ENCODE results near the gene KCNJ10. TPM values are rescaled to one million over a fixed set of nuclear protein-coding genes. Genes with fewer than 3 reads are reported as not detected.

Gene KCNJ10
- total and polyA plus RNA-seq, 2 donors (not counting 3 experiments of a cell fraction or from before 2014, with no cell fraction given) = not detected

DNA sequence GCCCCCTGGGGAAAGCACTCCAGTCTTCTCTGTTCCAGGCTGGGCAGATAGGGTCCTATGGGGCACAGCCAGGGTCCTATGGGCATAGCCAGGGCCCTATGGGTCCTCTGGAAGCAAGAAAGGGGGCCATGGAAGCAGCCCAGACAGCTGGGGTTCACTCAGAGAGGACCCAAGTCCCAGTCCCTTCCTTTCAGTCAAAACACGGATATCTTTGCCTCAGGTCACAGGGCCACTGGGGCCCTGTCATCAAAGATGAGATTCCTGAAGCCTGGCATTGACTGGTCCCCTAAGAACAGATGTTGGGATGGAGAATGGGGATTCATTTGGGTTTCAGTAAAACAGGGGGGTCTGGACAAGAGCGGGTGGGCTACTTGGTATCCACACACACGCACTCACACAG, 19.9 kb upstream of the KCNJ10 start:
- Histone ChIP-seq H2AFZ (ENCODE audit: low read depth, low read length) (no peak overlapping the region), H3K79me2 (ENCODE audit: control insufficient read depth, insufficient read depth, low read length) (no peaks in the 10 kb centered on the region), H3K9ac (replicated peaks; ENCODE audit: extremely low read depth, insufficient read depth, low read length) (no peak overlapping the region), H3K4me1 (ENCODE audit: control insufficient read depth, extremely low read depth, insufficient read depth, low read length) (no peaks in the 10 kb centered on the region), H4K20me1 (replicated peaks; ENCODE audit: control insufficient read depth, extremely low read depth, insufficient read depth, low read length) (no peaks in the 10 kb centered on the region), H3K36me3 (ENCODE audit: control insufficient read depth in 2 of 2, extremely low read depth in 1 of 2, insufficient read depth in 2 of 2, low read length in 2 of 2) (no peaks in the 10 kb centered on the region), H3K4me2 (ENCODE audit: insufficient read depth, low read length) (no peak overlapping the region), H3K4me3 (replicated peaks in 1 of 3; ENCODE audit: insufficient read depth in 1 of 3, low read depth in 1 of 3, low read length in 3 of 3) (no peak overlapping the region), H3K27me3 (ENCODE audit: control insufficient read depth in 2 of 2, insufficient read depth in 2 of 2, low read length in 2 of 2) (peaks cover 4 to 5% of the 10 kb centered on the region in 2 experiments), H3K9me3 (replicated peaks; ENCODE audit: control insufficient read depth, insufficient read depth, low read length) (no peaks in the 10 kb centered on the region), H3K27ac (ENCODE audit: insufficient read depth, low read depth, low read length) (no peak overlapping the region), H3K9me1 (replicated peaks; ENCODE audit: control insufficient read depth, extremely low read depth, insufficient read depth, low read length) (no peaks in the 10 kb centered on the region)
- ChIA-PET CTCF (interaction anchor here (1.0 to 3.7 kb wide), 2 partner anchors 8 to 12 kb away, joined by 4 to 21 read pairs; partner anchors contain the start of gene IGSF8), POLR2A (no interaction called here)
- no peak for FAIRE-seq
- TF ChIP-seq POLR2A (IDR thresholded peaks at IDR 0.05; ENCODE audit: low read depth, low read length) (no peak), EZH2 (IDR thresholded peaks at IDR 0.05; ENCODE audit: borderline replicate concordance, low read depth, low read length, severe bottlenecking) (no peak), JUN (IDR thresholded peaks at IDR 0.05; ENCODE audit: borderline replicate concordance, insufficient read depth, insufficient read length, low read depth) (no peak), MYC (IDR thresholded peaks at IDR 0.05; ENCODE audit: low read depth, low read length) (no peak), POLR2AphosphoS5 (IDR thresholded peaks at IDR 0.05; ENCODE audit: insufficient read depth, low read depth, low read length) (no peak), GATA2 (IDR thresholded peaks at IDR 0.05; ENCODE audit: insufficient read depth, insufficient read length, low read depth, low read length) (no peak), FOS (IDR thresholded peaks at IDR 0.05; ENCODE audit: borderline replicate concordance, insufficient read depth, low read length) (no peak)
- TF ChIP-seq, protein P1, sequence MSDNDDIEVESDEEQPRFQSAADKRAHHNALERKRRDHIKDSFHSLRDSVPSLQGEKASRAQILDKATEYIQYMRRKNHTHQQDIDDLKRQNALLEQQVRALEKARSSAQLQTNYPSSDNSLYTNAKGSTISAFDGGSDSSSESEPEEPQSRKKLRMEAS (IDR thresholded peaks at IDR 0.05; ENCODE audit: insufficient read depth, insufficient read length) = no peak
- TF ChIP-seq, protein P2, sequence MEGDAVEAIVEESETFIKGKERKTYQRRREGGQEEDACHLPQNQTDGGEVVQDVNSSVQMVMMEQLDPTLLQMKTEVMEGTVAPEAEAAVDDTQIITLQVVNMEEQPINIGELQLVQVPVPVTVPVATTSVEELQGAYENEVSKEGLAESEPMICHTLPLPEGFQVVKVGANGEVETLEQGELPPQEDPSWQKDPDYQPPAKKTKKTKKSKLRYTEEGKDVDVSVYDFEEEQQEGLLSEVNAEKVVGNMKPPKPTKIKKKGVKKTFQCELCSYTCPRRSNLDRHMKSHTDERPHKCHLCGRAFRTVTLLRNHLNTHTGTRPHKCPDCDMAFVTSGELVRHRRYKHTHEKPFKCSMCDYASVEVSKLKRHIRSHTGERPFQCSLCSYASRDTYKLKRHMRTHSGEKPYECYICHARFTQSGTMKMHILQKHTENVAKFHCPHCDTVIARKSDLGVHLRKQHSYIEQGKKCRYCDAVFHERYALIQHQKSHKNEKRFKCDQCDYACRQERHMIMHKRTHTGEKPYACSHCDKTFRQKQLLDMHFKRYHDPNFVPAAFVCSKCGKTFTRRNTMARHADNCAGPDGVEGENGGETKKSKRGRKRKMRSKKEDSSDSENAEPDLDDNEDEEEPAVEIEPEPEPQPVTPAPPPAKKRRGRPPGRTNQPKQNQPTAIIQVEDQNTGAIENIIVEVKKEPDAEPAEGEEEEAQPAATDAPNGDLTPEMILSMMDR (IDR thresholded peaks at IDR 0.05; ENCODE audit: extremely low read depth in 1 of 2, insufficient read depth in 1 of 2, low read depth in 1 of 2, low read length in 2 of 2) = no peak
- DNase-seq (ENCODE audit: low read depth, low spot score) = no peak
- dilution Hi-C loops (cut with MboI; ENCODE audit: extremely low pct_ligation_motif_present, low sequenced_read_pairs) = no loop called here
- no TSS peak for BruUV-seq (replicated peaks)
- intact Hi-C loops (cut with micrococcal nuclease) = no loop called here

All from endothelial cell of umbilical vein (primary cell).